Activated CD4-positive, alpha-beta T cell treated with anti-CD3 and anti-CD28 coated beads, Interleukin-2, Interleukin-6, amounts not matched to agents 100 ng/mL and 50 ng/mL, durations not matched to agents 16 hours and 8 hours (primary cell): ENCODE results near the gene PKDCC.
A peak's percentile ranks its signal among the peaks of the same experiment; 100 is the strongest.
"Not testable (repeated sequence)": the region's sequence is repeated elsewhere in the genome, so short reads cannot be mapped to it uniquely, and the experiment has no call there.

ENCODE experiments used
- DNase-seq: peaks from one replicate; pipeline ENCODE4 v3.0.0-alpha.2; 2020

The PKDCC gene

DNA sequence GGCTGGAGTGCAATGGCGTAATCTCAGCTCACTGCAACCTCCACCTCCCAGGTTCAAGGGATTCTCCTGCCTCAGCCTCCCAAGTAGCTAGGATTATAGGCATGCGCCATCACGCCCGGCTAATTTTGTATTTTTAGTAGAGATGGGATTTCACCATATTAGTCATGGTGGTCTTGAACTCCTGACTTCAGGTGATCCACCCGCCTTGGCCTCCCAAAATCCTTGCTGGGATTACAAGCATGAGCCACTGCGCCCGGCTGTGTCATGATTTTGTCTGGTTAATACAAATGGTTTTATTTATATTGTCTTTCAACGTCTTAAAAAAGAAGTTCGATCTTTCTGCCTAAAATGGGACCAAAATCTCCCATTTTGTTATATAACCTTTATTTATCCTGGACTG, 19.2 kb downstream of the PKDCC start:
- DNase-seq: not testable (repeated sequence)

DNA sequence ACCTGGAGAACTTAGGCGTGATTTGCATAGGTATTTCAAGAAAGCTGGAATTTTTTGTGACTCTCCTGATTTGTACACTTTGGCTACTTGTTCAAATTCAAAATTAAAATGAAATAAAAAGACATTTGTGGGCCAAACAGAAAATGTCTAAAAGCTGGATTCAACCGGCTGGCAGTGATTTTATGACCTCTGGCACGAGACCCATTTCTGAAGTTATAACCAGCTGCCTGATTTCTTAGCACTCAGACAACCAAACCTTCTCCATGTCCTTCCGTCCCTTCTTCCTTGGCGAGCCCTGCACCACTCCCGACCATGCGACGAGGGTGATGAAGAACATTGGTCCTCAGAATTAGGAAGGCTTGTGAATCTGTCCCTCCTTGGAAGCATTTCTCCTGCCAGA, 19.7 kb downstream of the PKDCC start:
- no peak for DNase-seq

DNA sequence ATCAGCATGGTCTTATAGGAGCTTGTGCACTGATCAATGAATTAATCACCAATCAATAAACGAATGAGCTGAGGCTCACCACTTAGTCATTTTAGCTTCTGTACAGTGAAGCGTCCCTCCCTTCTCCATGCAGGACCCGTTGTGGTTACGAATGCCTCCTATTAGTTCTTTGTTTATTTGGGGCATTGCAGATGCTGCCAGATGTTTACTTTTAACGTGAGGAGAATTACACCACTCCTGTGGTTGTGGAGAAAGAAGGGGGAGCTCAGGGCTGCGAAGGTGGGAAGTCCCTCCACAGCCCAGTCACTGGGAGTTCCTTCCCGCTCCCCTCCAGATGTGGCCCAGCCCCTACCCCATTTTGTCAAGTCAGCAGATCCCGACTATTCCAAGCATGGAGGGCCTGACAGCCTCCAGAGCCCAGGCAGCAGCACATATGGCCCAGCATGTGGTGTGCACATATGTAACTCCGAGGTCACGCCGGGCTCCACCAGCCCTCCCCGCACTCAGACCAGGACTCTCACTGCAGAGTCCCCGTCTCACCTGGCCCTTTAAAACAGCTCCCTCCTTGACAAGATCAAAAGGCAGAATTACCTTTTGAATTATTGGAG, 20.9 kb downstream of the PKDCC start:
- no peak for DNase-seq

DNA sequence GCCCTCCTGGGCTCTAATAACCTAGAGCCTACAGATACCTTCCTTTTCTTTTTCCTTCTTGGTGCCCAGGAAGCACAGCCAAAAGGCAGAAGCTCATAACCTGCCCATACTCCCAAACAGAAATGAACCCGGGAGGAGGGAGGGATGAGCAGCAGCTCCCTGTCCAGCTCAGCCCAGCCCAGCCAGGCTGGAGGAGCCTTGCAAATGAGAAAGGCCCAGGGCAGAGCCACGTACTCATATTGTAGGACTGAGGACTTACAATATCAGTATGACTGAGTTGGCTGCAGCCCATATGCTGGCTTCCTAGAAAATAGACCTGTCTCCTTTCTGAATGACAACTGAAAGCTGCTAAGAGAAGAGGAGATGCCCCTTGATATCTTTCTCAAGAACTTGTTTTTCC, 21.7 kb downstream of the PKDCC start:
- no peak for DNase-seq

DNA sequence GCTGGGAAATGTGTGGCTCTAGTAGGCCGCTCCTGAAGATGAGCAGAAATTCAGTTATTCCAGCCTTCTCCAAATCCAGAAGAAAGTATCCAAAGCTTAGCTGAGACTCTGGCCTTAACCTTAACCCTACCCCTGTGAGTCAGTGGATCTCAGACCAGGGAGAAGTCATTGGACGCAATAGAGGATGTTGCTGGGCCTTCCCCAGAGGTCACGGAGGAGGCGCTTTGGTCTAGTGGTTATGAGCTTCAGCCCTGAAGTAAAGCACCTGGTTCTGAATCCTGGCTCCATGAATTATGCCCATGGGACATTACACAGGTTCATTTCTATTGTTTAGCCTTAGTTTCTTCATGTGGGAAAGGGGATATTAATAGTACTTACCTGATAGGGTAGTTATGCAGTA, 24.0 kb downstream of the PKDCC start:
- no peak for DNase-seq

DNA sequence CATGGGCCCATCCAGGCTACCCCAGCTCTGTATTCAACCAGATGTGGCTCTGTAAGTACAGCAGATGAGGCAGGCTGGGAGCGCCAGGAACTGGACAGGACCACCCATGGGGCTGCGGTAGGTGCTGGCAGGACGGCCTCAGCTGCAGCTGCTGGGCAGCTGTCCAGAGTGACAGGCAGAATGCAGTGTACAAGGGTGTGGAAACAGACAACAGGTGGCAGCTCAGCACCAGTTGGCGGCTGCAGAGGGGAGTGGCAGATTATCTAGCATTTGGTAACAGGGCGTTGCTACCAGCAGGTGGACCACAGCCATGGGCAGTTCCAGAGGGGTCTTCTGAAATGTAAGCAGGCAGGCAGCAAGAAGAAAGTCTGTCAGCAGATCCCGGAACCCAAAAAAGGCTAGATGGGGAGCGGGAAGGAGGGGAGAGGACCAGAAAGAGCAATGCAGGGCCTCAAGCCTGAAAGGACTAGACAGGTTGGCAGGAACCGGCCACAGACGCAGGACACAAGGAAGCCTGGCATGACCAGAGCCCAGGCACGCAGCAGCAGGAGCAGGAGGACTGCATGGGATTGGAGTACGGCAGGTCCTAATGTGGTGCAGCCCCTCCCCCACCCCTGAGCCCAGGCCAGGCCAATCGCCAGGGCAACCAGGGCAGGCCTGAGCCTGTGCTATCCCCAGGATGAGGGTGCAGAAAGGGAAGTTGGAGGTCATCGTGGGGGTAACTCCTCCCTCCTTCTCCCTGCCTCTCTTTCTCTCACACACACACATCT, 24.7 kb downstream of the PKDCC start:
- DNase-seq: no peak

DNA sequence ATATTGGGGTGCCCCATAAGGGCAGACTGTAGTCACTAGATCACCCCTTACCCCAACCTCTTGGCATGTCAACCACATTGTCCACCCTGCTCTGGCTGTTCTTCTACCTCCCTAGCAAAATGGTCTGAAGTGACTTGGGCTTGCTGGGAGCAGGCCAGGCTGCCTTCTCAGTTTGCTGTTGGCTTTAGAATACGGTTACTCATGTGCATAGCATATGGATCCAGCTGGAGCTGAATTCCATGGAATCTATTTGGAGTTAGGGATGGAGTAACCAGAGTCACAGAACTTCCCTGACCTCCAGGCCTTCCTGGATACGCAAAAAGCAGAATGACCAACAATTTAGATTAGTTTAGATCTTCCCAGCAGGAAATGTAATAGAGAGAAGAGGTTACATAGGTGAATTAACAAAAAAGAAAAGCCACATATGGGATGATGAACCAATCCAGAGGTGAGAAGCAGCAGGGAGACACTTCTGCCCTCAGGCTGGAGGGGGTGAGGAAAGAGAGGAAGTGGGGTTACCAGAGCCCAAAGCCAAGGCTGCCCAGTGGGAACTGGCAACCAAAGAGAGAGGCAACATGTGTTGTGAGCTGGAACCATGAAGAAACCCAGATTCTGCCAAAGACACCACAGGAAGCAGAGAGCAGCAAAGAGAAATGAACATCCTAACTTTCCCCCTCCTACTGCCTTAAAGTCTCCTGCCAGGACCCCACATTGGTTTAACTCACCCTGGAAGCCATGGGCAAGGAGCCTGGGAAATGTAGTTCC, 26.1 kb downstream of the PKDCC start:
- DNase-seq: no peak

DNA sequence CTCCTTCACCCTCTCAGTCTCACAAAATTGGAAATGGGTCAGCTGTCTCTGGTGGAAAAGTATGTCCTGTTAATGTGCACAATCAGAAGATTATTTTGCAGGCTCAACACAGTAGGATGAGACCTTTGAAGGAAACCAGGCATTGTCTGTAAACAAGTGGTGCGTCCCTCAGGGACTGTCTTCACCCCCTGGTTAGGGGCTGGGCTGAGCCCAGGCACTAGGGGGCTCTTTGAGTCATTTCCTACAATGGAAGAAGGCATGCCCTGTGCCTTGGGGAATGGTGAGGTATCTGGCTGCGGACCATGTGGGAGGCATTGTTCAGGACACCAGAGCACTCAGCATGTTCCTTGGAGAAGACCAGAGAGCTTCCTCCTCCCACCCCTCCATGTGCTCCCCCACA, 26.8 kb downstream of the PKDCC start:
- DNase-seq: no peak

DNA sequence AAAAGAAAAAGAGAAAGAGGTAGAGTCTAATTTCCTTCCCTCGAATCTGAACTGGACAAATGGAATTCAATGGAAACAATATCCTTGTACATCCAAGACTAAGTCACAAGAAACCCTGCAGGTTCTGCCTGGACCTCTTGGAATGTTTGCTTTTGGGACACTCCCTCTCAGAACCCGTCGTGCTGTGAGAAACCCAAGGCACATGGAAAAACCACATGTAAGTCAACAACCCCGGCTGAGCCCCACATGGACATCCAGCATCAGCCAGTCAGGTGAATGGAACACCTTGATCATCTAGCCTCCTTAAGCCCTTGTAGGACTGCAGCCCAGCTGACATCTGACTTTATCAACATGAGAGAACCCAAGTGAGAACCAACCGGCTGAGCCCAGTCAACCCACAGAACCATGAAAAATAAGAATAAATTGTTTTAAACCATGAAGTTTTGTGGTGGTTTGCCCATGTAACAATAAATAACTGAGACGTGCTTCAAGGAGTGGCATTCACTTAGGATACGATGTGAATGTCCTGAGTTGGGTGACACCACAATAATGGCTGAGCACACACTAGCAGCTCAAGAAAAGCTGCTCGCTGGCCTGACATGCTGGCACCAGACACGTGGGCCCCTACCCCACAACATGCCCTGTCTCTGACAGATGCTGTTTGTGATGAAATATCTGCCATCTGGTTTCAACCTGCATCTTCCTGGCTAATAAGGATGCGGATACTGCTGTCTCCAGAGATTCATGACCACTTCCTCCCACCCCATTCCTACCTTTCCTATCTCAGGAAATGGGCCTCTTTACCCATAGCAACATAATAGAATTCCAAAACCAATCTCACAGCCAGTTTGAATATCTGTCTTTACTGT, 28.8 kb downstream of the PKDCC start:
- DNase-seq: no peak

DNA sequence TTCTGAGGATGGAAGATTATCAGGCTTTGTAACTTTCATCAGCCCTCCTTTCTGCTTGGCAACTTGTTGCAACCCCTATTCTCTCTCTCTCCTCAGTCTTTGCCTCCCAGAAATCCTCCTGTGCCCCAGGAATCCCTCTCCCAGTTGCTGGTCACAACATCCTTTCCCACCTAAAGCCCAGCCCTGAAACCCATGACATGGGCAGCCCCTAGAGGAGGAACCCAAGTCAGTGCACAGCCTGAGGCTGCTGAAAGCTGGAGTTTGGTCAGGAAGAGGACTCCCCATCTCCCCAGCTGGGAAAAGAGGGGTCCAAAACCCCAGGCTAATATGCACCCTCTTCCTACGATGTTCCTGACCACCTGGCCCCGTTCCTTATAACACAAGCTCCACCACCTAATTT, 29.5 kb downstream of the PKDCC start:
- no peak for DNase-seq

DNA sequence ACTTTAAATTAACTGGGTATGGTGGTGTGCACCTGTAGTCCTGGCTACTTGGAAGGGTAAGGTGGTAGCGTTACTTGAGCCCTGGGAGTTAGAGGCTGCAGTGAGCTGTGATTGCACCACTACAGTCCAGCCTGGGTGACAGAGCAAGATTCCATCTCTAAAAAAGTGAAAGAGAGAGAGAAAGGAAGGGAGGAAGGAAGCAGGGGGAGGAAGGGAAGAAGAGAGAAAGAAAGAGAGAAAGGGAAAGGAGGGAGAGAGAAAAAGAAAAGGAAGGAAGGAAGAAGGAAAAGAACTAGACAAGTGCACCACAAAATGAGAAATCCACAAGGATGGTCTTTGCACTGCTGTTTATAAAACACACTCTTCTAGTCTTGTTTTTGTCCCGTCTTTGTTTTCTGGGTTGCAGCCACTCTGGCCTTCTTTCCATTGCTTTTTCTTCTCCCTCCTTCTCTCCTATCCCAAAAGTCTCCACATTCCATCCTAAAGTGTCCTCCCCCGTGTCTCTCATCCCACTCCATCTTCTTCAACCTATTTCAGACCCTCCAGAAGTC, 32.0 kb downstream of the PKDCC start:
- no peak for DNase-seq

DNA sequence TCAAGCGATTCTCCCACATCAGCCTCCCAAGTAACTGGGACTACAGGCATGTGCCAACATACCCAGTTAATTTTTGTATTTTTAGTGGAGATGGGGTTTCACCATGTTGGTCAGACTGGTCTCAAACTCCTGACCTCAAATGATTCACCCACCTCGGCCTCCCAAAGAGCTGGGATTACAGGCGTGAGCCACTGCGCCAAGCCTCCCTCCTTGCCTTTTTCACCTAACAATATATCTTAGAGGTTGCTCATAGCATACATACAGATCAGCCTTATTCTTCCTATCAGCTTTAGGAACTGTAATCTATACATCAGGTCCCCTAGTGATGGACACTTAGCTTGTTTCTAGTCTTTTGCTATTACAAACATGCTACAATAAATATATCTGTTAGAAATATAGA, 33.3 kb downstream of the PKDCC start:
- DNase-seq: not testable (repeated sequence)

DNA sequence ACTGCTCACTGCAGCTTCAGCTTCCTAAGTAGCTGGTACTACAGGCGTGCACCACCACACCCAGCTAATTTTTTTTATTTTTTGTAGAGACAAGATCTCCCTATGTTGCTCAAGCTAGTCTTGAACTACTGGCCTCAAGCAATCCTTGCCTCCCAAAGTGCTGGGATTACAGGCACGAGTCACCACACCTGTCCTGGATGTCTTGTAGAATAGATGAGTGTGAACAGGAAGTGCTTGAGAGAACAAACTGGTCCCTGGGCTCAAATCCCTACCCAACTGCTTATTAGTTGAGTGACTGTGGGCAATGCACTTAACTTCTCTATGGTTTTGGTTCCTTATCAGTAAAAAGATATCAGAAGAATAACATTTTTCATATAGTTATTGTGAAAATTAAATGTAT, 34.2 kb downstream of the PKDCC start:
- DNase-seq: no peak

DNA sequence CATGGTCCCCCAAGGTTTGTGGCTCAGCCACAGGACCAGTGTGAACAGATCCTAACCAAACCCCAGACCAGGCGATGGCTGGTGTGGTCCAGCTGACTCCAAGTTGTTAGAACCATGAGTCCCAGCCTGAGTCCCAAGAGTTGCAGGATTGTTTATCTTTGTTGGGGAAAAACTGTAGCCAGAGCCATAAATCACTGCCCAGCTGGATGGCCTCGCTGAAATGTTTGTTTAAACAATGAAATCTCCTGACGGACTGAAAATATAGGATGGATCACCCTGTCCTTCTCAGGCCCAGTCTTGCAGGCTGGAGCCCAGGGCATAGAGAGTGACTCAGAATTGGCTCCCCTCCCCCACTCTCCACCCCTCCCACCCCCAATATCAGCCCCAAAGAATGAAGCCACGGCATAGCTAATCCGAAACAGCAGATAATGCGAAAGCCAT, 36.4 kb downstream of the PKDCC start:
- no peak for DNase-seq

DNA sequence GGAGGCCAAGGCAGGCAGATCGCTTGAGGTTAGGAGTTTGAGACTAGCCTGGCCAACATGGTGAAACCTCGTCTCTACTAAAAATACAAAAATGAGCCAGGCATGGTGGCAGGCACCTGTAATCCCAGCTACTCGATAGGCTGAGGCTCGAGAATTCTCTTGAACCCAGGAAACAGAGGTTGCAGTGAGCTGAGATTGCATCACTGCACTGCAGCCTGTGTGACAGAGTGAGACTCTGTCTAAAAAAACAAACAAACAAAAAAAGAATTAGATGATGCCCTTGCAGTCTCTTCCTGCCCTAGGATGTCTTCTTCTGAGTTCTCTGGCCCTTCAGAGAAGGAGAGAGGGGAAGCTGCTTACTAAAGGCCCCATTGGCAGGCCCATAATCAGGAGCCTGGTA, 37.2 kb downstream of the PKDCC start:
- not testable (repeated sequence) for DNase-seq

DNA sequence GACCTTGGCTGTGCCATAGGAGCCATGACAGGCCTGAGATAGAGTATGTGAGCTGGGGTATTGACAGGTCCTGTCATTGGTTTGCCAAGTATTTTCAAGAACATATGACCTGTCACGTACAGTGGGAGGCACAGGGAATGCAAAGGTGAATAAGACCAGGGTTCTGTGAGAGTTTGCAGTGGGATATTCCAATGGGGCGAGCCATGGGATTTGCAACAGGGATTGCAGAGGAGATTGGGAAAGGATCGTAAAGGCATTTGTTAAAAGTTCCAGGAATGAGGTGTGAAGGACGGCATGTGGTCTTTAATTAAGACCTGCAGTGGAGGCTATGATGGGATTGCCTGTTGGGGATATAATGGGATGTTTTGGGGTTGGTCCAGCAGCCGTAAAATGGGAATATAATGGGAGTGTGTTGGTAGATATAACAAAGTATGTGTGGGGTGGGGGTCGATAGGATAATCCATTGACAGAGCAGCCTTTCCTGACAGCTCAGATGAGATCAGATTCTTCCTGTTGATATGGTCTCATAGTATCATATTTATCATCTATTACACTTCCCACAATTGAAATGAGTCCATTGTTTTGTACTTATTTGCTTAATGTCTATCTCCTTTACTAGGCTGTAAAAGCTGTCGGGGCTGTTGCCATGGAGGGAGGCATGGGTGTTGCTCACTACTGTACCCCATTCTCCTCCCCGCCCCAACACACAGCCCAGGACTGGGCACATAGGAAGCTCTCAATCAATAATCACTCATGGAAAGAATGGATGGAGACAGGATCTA, 38.1 kb downstream of the PKDCC start:
- no peak for DNase-seq

DNA sequence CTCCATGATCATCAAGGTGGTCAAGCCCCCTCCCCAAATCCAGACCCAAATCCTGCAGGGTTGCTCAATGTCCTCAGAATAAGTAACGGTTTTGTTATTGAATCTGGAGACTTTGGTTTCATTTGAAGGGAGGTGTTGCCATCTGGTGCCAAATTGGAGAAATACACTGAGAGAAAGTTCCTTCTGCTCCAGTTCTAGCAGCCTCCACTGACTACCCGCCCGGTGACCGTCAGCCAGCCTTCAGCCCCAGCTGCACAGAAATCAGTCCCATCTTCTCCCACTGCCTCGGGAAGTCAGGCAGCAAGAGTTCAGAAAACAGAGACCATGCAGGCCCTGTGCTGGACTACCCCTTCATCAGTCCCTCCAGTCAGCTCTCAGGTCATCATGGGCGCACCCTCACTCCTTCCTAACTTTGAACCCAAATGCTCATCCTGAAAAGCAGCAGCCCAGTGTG, 38.7 kb downstream of the PKDCC start:
- DNase-seq: peak; percentile 56

DNA sequence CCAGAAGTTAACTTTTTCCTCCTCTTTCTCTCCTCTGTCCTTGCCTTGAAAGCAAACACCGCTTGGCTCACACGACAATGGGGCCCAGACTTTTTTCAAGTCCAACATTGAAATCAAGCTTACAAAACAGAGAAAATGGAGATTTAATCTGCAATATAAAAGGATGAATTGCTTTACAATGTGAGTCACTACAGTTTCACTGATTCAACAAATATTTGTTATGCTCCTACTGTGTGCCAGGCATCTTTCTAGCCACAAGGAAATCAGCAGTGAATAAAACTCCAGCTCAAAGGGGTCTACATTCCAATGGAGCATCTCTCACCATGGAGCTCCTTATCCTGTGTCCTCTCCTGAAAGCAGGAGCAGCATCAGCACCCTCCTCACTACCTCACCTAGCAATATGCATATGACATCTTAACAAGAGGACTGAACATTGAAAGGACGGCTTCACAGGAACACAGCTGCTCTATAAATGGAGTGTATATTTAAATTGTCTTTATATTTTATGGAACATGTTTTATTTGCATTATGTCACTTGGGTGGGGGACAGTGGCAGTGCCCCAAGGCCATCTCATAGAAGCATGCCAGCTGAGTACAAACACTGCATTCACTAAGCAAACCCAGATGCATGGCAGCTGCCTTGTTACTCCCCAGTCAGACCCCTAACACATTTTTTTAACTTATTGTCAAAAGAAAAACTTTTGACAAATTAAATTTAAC, 39.5 kb downstream of the PKDCC start:
- DNase-seq: no peak

DNA sequence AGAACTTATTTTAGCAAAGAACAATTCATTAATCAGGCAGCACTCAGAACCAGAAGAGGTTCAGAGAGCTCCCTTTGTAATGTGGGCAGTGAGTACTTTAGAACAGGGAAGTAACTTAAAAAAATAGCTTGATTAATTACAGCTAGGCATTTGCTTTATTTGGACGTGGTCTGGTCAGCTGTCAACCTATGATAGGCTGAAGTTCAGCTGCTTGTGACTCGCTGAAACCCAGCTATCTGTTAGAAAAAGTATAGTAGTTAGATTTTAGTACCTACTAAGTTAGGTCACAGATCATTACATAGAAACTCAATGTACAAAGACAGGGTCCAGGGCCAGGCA, 40.0 kb downstream of the PKDCC start:
- DNase-seq: no peak

DNA sequence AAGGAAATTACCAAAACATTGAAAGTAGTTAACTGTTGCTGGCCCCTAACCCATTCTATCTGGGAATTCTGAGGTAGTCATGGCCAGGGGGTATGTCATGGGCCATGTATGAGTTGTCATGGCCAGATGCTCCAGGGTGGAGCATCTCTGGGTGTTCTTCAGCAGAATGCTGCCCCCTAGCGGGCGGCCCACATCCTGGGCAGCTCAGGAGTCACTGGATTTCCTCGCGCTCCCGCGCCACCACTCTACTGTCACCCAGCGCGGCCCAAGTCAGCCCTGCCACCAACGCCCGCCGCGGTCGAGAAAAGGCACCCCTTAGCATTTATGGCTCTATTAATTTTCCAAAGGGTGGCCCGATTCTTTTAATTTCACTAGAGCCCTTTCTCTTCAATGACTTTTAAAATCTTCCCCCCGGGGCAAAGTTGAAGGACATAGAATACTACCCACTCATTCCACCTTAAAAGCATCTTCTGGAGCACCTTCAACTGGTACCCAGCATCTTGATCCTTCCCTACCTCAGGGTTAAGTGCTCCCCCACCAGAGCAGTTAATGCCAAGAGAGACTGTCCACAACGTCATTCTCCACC, 41.6 kb downstream of the PKDCC start:
- DNase-seq: peak; percentile 71

DNA sequence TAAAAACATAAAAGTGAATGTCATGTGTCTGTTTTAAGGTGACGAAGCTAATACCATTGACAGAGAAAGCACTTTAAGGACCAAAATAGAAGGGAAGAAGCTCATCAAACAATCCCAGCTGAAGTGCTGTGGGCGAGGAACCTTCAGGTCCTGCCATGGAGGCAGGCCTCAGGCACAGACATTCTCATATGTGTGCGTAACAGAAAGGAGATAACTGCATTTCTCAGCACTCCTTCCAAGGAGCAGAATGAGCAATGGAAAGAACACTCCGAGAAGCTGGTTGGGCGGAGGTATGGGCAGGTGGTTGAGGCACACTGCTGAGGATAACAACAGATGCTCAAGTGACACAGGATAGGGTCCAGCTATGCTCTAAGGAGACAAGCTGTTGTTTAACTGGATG, 42.4 kb downstream of the PKDCC start:
- DNase-seq: no peak
